Measurements from ENCODE around the gene GNAL. TPM values are rescaled to one million over a fixed set of nuclear protein-coding genes. Genes with fewer than 3 reads are reported as not detected.

GNAL gene
- total and polyA plus RNA-seq, 11 donors: 0.76 to 5.9 (median 1.6) TPM

GRCh38 chr18:11872479-11873136 is 183.5 kb downstream of the GNAL start:
- Histone ChIP-seq H3K36me3 (no peaks in the 10 kb centered on the region), H3K4me3 (no peak overlapping the region), H3K4me1 (peaks cover 0 to 6% (median 0%) of the 10 kb centered on the region in 12 donors), H3K27ac (peak overlapping the region in 6 of 12 donors; percentile 18 to 61 (median 44)), H3K27me3 (peaks cover 0 to 3% (median 0%) of the 10 kb centered on the region in 9 donors), H3K9me3 (peaks cover 0 to 6% (median 0%) of the 10 kb centered on the region in 12 donors)
- ATAC-seq (peak; percentile 82 to 97 (median 94)), DNase-seq (peak in 3 of 5 donors; percentile 25 to 67 (median 50))
- 41 to 50% (median 44%) methylated on average over 13 of the region's 13 CpGs for WGBS, 4 donors
- intact Hi-C loops (cut with DNase I): loop anchor here in 9 of 10 donors (1.0 to 5.0 kb wide), 4 partner anchors 139 to 1020 kb away; no protein-coding TSS in a partner anchor
- TF ChIP-seq POLR2A (IDR thresholded peaks at IDR 0.05): no peak
- peak in 11 of 12 donors; percentile 19 to 63 (median 46) for TF ChIP-seq CTCF (IDR thresholded peaks at IDR 0.05)

- ATAC-seq: peak in 1 of 4 donors; percentile 7
- no peak for DNase-seq
- no peak overlapping the region for H3K27ac ChIP-seq
- intact Hi-C loops (cut with DNase I): loop anchor here in 6 of 10 donors (2.0 to 5.0 kb wide), 3 partner anchors 141 to 1022 kb away; no protein-coding TSS in a partner anchor
- peaks cover 0 to 6% (median 0%) of the 10 kb centered on the region in 12 donors for H3K9me3 ChIP-seq
- no peak overlapping the region for H3K4me3 ChIP-seq
- no peaks in the 10 kb centered on the region for H3K27me3 ChIP-seq
- no peak for TF ChIP-seq POLR2A (IDR thresholded peaks at IDR 0.05)
- no peak for TF ChIP-seq CTCF (IDR thresholded peaks at IDR 0.05)
- WGBS, 4 donors: 78 to 87% (median 83%) methylated on average over 12 to 15 of the region's 15 CpGs
- H3K36me3 ChIP-seq: peaks cover 0 to 4% (median 0%) of the 10 kb centered on the region in 9 donors
- H3K4me1 ChIP-seq: peaks cover 0 to 6% (median 0%) of the 10 kb centered on the region in 12 donors
Observed at GRCh38 chr18:11873670-11874340, 184.7 kb downstream of the GNAL start.

GRCh38 chr18:11874676-11875075 is 185.6 kb downstream of the GNAL start:
- Histone ChIP-seq H3K9me3 (peaks cover 0 to 6% (median 0%) of the 10 kb centered on the region in 12 donors), H3K27ac (no peak overlapping the region), H3K4me1 (peaks cover 0 to 6% (median 0%) of the 10 kb centered on the region in 12 donors), H3K36me3 (peaks cover 0 to 4% (median 0%) of the 10 kb centered on the region in 9 donors), H3K4me3 (no peak overlapping the region), H3K27me3 (no peaks in the 10 kb centered on the region)
- intact Hi-C loops (cut with DNase I): loop anchor here in 4 of 10 donors (5.0 kb wide), 2 partner anchors 142 to 1022 kb away; no protein-coding TSS in a partner anchor
- ATAC-seq: no peak
- no peak for TF ChIP-seq CTCF (IDR thresholded peaks at IDR 0.05)
- TF ChIP-seq POLR2A (IDR thresholded peaks at IDR 0.05): no peak
- DNase-seq: no peak
- WGBS, 4 donors: 76 to 89% (median 85%) methylated on average over 8 of the region's 8 CpGs

All from heart left ventricle (tissue), 16 donors.